T47D (cell line): ENCODE data around the gene STMP1.
"Not testable (repeated sequence)": the region's sequence is repeated elsewhere in the genome, so short reads cannot be mapped to it uniquely, and the experiment has no call there.

ENCODE experiments used
- DNase-seq, 2 experiments: peaks; one replicate each; pipeline versions ENCODE4 v3.0.0 to v3.0.0-alpha.2; 2011 to 2012; ENCODE audit warnings: low read depth in 1 of 2, low spot score in 1 of 2
- JUND ChIP-seq: IDR thresholded peaks from 2 replicates; pipeline ENCODE4 v1.6.1; 2012; ENCODE audit warnings: low read depth
- in situ Hi-C: cut with HindIII; loops from 2 replicates; pipeline ENCODE4 v1.10.0; 2016; ENCODE audit warnings: low sequenced_read_pairs, low pct_unique_long_range_greater_than_20kb

Gene STMP1

GRCh38 chr7:135692055-135692454, 29.7 kb downstream of the STMP1 start:
- in situ Hi-C loops = no loop called here
- DNase-seq = no peak
- TF ChIP-seq JUND = no peak

GRCh38 chr7:135692606-135693005, 30.3 kb downstream of the STMP1 start:
- DNase-seq, in situ Hi-C loops: not testable (repeated sequence)

- in situ Hi-C loops = no loop called here
- no peak for TF ChIP-seq JUND
- DNase-seq = no peak
Observed at GRCh38 chr7:135693558-135693957, 31.2 kb downstream of the STMP1 start.

- no peak for TF ChIP-seq JUND
- in situ Hi-C loops = no loop called here
Observed at GRCh38 chr7:135697276-135698049, 35.1 kb downstream of the STMP1 start.

GRCh38 chr7:135704074-135704473, 41.8 kb downstream of the STMP1 start:
- TF ChIP-seq JUND = no peak
- in situ Hi-C loops = no loop called here
- no peak for DNase-seq

More at GRCh38 chr7:135697276-135698049, 35.1 kb downstream of the STMP1 start:
- DNase-seq = peak in 1 of 2 experiments; percentile 38

- in situ Hi-C loops = no loop called here
- DNase-seq = no peak
- TF ChIP-seq JUND = no peak
Observed at GRCh38 chr7:135704698-135705097, 42.4 kb downstream of the STMP1 start.

- no peak for DNase-seq
- TF ChIP-seq JUND = no peak
- in situ Hi-C loops = no loop called here
Observed at GRCh38 chr7:135706038-135706742, 43.9 kb downstream of the STMP1 start.

- no peak for DNase-seq
- TF ChIP-seq JUND = no peak
- in situ Hi-C loops = no loop called here
Observed at GRCh38 chr7:135706858-135707569, 44.7 kb downstream of the STMP1 start.

- peak in 1 of 2 experiments; percentile 62 for DNase-seq
- in situ Hi-C loops = no loop called here
- TF ChIP-seq JUND = no peak
Observed at GRCh38 chr7:135707570-135707966, 45.3 kb downstream of the STMP1 start.

GRCh38 chr7:135708041-135708440, 45.7 kb downstream of the STMP1 start:
- in situ Hi-C loops = no loop called here

GRCh38 chr7:135709508-135709907, 47.2 kb downstream of the STMP1 start:
- DNase-seq = no peak
- in situ Hi-C loops = no loop called here
- no peak for TF ChIP-seq JUND

More at GRCh38 chr7:135708041-135708440, 45.7 kb downstream of the STMP1 start:
- DNase-seq = no peak
- TF ChIP-seq JUND = no peak

GRCh38 chr7:135710417-135711138, 48.3 kb downstream of the STMP1 start:
- peak in 1 of 2 experiments; percentile 24 for DNase-seq
- TF ChIP-seq JUND = no peak

More at GRCh38 chr7:135710417-135711138, 48.3 kb downstream of the STMP1 start:
- in situ Hi-C loops = no loop called here
